Heart left ventricle (tissue), 13 donors: Measurements from ENCODE around the gene SEC63.

Experiments used
- CTCF ChIP-seq, 12 donors: fragments of 200-600 bp; sonication (generic) in 4 of 12; IDR thresholded peaks; one replicate each; pipeline versions ENCODE4 v1.5.0 to v1.8.0; 2018 to 2022; ENCODE audit warnings: antibody characterized with exemption in 12 of 12, mild to moderate bottlenecking in 5 of 12
- POLR2A ChIP-seq, 2 donors: fragments of 450-650 bp; IDR thresholded peaks; one replicate each; pipeline ENCODE4 v1.6.1; 2017; ENCODE audit warnings: antibody characterized with exemption in 2 of 2, mild to moderate bottlenecking in 2 of 2, moderate library complexity in 2 of 2
- donor health status: ischemic (EF 13 %, LVEDD 7.1; RV severe dilation, severe dysfunction).
- donor health status: DM: no; HTN: yes; CAD: no.
- donor health status: DM: no; HTN: no; CAD: no.
- donor health status: ischemic (EF 25% LVEDD 6.9; RV normal size, moderate dysfunction).
- donor health status: ischemic (EF 25% LVEDD 5.7; RV mildly dilated, moderate dysfunction).
- donor health status: ischemic (EF 35%, LVEDD 5.7; RV mildly dilated, moderate dysfunction).
- donor health status: nonischemic (EF 11% LVEDD 7.7; RV severe dilation, severe dysfunction).
- donor health status: DM: yes; HTN: yes; CAD: no.
- donor health status: PGD.
- donor health status: ischemic (EF 29% LVEDD 5.4; RV normal size, mild dysfunction).
- donor health status: nonischemic (EF 23%, LVEDD 6.1; RV moderate dilation, normal function).

GRCh38 chr6:107957308-107957908 lies 600 bp downstream of the SEC63 start:
- no peak for TF ChIP-seq POLR2A (IDR thresholded peaks at IDR 0.05)
- no peak for TF ChIP-seq CTCF (IDR thresholded peaks at IDR 0.05)
